ENCODE measurements around the gene IPO9.

DNA sequence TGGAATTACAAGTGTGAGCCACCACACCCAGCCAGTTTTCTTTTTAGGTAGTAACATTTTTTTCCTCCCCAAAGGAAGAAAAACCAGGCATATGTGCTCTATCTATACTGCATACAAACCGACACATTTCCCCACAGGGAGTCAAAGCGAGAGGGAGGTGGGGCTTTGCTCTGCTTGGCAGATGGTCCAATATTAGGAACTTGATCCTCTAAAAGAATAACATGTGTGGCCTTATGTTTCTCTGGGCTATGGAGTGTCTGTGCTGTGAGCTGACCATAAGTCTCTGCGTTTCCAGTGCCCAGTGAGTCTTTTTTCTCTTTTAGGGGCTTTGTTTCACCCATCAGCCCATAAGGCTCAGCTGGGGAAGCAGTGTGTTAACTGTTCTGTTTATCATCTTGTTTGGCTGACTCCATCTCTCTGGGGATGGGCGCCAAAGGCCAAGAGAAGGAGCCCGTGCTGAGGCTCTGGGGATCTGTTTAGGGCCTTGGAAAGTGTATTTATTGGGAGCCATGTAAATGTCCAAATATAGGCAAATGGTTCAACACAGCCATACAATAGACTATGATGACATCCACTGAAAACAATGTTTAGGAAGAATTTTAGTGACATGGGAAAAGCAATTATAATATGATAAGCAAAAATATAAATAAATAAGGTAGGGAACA, 97.2 kb downstream of the IPO9 start:
- TF ChIP-seq, protein P1, sequence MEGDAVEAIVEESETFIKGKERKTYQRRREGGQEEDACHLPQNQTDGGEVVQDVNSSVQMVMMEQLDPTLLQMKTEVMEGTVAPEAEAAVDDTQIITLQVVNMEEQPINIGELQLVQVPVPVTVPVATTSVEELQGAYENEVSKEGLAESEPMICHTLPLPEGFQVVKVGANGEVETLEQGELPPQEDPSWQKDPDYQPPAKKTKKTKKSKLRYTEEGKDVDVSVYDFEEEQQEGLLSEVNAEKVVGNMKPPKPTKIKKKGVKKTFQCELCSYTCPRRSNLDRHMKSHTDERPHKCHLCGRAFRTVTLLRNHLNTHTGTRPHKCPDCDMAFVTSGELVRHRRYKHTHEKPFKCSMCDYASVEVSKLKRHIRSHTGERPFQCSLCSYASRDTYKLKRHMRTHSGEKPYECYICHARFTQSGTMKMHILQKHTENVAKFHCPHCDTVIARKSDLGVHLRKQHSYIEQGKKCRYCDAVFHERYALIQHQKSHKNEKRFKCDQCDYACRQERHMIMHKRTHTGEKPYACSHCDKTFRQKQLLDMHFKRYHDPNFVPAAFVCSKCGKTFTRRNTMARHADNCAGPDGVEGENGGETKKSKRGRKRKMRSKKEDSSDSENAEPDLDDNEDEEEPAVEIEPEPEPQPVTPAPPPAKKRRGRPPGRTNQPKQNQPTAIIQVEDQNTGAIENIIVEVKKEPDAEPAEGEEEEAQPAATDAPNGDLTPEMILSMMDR (IDR thresholded peaks at IDR 0.05; ENCODE audit: insufficient read depth, low read length): no peak
- TF ChIP-seq POLR2AphosphoS5 (IDR thresholded peaks at IDR 0.05; ENCODE audit: low read depth): no peak
- no peak for TF ChIP-seq REST (IDR thresholded peaks at IDR 0.05; ENCODE audit: insufficient replicate concordance, low read depth)
- TF ChIP-seq SPI1 (IDR thresholded peaks at IDR 0.05; ENCODE audit: borderline replicate concordance, low read depth): no peak
